Fibroblast of pulmonary artery (primary cell): ENCODE measurements around the gene DPYD.

Source experiments
- DNase-seq: peaks from one replicate; pipeline ENCODE4 v3.0.0-alpha.2; 2010; ENCODE audit warnings: low read depth
- H3K4me3 ChIP-seq: replicated peaks from 2 replicates; pipeline ENCODE4 v1.5.1; 2011; ENCODE audit warnings: low read depth, mild to moderate bottlenecking, control low read depth, low read length, moderate library complexity
- TF ChIP-seq, protein P1 (sequence below): IDR thresholded peaks from 2 replicates; pipeline ENCODE4 v1.5.1; 2011; ENCODE audit warnings: mild to moderate bottlenecking, control low read depth, low read length, inconsistent platforms; ENCODE audit errors: missing control alignments

DPYD gene

DNA sequence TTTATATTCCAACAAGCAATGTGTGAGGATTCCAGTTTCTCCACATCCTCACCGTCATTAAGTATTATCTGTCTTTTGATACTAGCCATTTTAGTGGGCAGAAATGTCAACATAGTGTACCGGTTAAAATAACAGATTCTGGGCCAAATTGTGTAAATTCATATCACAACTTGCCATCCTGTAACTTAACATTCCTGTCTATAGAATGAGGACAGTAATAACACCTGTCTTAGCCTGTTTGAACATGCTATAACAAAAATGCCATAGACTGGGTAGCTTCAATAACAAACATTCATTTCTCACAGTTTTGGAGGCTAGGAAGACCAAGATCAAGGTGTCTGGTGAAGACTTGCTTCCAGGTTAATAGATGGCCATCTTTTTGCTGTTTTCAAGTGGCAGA is 708.2 kb downstream of the DPYD start:
- no peak for DNase-seq
- H3K4me3 ChIP-seq, result no peak overlapping the region
- TF ChIP-seq, protein P1, sequence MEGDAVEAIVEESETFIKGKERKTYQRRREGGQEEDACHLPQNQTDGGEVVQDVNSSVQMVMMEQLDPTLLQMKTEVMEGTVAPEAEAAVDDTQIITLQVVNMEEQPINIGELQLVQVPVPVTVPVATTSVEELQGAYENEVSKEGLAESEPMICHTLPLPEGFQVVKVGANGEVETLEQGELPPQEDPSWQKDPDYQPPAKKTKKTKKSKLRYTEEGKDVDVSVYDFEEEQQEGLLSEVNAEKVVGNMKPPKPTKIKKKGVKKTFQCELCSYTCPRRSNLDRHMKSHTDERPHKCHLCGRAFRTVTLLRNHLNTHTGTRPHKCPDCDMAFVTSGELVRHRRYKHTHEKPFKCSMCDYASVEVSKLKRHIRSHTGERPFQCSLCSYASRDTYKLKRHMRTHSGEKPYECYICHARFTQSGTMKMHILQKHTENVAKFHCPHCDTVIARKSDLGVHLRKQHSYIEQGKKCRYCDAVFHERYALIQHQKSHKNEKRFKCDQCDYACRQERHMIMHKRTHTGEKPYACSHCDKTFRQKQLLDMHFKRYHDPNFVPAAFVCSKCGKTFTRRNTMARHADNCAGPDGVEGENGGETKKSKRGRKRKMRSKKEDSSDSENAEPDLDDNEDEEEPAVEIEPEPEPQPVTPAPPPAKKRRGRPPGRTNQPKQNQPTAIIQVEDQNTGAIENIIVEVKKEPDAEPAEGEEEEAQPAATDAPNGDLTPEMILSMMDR, result no peak

DNA sequence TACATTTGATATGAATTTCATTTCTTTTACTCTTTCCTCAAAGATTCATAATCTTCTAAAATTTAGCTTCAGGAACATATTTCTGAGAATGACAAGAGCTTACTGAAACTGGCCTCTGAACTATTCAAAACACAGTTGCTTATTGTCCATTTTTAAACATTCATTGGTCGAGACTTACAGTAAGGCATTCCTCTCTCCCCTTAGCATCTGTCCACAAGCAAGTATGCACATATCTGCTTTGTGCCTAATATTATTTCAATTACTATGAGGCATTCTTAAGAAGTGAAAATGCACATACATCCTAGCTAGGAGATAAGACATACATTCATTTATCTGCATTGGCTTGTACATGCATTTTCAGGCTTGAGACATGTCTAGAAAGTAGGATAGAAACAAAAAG is 710.5 kb downstream of the DPYD start:
- DNase-seq, result no peak
- TF ChIP-seq, protein P1, result no peak
- no peak overlapping the region for H3K4me3 ChIP-seq

DNA sequence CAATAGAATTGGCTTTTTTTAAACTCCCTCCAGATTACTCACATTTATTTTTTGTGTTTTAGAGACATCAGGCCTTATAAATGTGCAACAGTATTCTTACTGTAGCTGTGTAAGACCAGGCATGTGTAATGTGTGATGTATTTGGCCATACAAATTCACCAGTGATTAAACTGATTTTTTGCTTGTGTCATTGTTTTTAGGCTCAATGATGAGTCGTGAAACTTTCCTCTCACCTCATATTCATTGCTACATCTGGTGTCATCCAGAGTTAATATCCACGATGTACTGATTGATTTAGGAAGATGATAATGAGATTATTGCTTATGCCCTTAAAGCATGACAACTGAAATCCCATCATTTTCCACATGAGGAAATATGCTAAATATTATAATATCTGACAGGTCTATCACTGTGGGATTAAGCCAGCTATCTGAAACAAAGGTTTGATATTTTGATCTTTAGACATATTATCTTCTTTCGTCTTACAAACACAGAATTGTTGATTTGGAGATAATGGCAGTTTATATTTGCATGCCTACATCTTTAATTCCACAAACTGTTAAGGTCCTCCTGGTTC is 711.4 kb downstream of the DPYD start:
- H3K4me3 ChIP-seq, result no peak overlapping the region
- peak; percentile 24 for DNase-seq
- TF ChIP-seq, protein P1, result no peak

DNA sequence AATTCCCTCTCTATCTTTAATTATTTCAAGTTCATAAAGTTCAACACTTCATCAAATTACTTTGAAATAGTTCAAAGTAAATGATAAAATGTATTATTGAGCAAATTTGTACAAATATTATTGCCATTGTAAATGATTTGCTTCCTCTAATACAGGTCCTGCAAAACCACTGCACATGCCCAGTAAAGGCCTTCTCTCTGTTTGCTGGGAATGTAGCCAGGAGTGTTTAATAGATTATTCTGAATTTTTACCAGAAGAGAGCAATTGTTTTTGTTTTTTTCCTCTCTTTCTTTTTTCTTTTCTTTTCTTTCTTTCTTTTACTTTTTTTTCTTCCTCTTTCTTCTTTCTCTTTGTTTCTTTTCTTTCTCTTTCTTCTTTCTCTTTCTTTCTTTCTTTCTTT is 713.0 kb downstream of the DPYD start:
- DNase-seq, result no peak
- H3K4me3 ChIP-seq, result no peak overlapping the region
- TF ChIP-seq, protein P1, result no peak

DNA sequence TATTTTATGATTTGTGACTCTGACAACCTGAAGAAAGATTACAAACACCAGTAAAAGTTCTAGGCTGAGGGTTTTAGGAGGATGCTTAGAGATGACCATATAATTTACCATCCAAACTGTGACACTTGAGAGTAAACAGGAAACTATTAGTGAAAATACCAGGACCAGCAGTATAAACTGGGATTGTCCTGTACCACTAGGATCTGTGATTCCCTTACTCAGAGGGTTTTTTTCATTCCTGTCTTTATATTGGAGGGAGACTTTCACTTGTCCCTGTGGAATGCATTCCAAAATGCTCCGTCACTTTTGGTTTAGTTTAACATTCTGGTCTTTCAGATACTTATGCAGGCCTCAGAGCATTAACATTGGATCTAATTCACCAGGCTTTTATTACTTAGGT is 716.4 kb downstream of the DPYD start:
- TF ChIP-seq, protein P1, result no peak
- peak; percentile 47 for DNase-seq
- H3K4me3 ChIP-seq, result no peak overlapping the region

DNA sequence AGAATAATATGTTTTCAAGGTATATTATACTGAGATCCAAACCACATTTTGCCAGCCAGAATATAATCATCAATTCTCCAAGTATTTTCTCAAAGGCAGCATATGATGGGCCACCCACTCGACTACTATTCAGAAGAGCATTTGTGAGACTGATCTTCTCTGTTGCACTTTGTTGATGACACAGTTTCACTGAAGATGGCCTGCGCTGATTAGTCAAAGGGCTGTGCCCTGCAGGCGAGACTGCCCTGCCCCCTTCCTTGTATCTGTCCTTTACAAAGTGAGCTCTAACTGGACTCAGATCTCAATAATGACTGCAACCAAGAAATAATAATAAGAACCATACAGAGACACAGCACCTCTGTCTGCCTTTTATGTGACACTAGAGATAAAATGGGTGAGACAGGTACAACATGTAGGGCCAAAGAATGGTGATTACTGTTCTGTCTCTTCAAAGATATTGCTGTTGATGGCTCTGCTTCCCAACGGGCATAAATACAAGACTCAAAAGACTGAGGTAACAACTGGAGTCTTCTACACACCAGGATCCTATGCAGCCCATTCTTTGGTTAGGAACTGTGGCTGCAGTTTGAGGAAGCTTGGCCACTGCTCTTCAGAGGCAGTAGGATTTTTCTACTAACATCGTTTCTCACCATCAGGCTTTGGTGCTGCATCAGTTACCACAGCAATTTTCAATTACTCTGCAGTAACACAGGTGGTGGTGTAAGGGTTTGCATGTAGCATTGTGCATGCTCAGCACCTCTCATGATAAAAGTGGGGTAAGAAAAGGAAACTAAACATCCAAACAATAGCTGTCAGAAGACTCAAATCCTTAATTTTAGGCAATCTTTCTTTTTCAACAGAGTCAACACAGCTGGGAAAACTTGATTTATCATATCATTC is 718.1 kb downstream of the DPYD start:
- DNase-seq, result no peak
- TF ChIP-seq, protein P1, result no peak
- no peak overlapping the region for H3K4me3 ChIP-seq
